ENCODE data around the gene NDUFA13.

The NDUFA13 gene

DNA sequence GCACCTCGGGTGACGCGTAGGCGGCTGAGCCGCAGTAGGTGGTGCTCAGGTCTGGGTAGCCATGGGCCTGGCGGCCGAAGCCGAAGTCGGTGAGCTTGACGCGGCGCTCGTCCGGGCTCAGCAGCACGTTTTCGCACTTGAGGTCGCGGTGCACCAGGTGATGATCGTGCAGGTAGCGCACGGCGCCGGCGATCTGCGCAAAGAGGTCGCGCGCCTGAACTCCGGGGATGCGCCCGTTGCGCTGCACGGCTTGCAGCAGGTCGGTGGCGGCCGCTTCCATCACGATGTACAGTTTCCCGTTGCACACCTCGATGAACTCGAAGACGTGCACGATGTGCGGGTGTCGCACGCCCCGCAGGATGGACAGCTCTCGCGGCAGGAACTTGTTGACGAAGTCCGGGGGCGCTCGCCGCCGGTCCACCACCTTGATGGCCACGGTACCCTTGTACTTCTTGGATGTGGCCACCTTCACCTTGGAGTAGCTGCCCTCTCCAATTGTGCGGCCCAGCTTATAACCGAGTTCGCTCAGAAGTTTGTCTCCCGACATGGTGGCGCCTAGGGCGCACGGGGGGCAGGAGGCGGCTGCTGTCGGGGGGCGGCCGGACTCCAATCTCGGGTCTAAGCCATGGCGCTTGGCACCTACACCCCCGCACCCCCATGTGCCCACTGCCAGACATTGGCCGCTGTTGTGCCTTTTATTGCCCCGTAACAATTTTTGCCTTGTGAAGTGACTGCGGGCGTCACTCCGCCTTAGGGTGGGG is 964 bp upstream of the NDUFA13 start, which contains the start of gene TSSK6:
TSS of gene TSSK6 (minus strand) at position 668 of the 761 bp plus-strand sequence. CDS start at position 547, 121 bp downstream.
- peak within 1 kb of the TSS; percentile 73 for H3K27ac ChIP-seq (ENCODE audit: low read depth, low read length, poor library complexity, severe bottlenecking)
- no peaks in the 10 kb centered on the region for H3K27me3 ChIP-seq (ENCODE audit: insufficient read depth, low read length)
- TF ChIP-seq, protein P1, sequence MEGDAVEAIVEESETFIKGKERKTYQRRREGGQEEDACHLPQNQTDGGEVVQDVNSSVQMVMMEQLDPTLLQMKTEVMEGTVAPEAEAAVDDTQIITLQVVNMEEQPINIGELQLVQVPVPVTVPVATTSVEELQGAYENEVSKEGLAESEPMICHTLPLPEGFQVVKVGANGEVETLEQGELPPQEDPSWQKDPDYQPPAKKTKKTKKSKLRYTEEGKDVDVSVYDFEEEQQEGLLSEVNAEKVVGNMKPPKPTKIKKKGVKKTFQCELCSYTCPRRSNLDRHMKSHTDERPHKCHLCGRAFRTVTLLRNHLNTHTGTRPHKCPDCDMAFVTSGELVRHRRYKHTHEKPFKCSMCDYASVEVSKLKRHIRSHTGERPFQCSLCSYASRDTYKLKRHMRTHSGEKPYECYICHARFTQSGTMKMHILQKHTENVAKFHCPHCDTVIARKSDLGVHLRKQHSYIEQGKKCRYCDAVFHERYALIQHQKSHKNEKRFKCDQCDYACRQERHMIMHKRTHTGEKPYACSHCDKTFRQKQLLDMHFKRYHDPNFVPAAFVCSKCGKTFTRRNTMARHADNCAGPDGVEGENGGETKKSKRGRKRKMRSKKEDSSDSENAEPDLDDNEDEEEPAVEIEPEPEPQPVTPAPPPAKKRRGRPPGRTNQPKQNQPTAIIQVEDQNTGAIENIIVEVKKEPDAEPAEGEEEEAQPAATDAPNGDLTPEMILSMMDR (IDR thresholded peaks at IDR 0.05; ENCODE audit: low read length), result no peak
- TF ChIP-seq EZH2 (IDR thresholded peaks at IDR 0.05; ENCODE audit: borderline replicate concordance, low read length), result no peak

GRCh38 chr19:19517235-19517619 is 1.2 kb downstream of the NDUFA13 start:
- H3K4me3 ChIP-seq (ENCODE audit: low read depth, low read length, poor library complexity, severe bottlenecking), result peak overlapping the region; percentile 95
- no peak overlapping the region for H2AFZ ChIP-seq (ENCODE audit: low read length)
- H3K79me2 ChIP-seq (ENCODE audit: insufficient read depth, low read length), result peaks cover 49% of the 10 kb centered on the region
- H3K9me2 ChIP-seq (ENCODE audit: low read depth, low read length), result no peaks in the 10 kb centered on the region
- H3K27ac ChIP-seq (ENCODE audit: low read depth, low read length, poor library complexity, severe bottlenecking), result peak overlapping the region; percentile 73
- peaks cover 25% of the 10 kb centered on the region for H3K36me3 ChIP-seq (ENCODE audit: insufficient read depth, low read length)
- H3K27me3 ChIP-seq (ENCODE audit: insufficient read depth, low read length), result no peaks in the 10 kb centered on the region
- H3K4me1 ChIP-seq (ENCODE audit: insufficient read depth, low read length, severe bottlenecking), result peaks cover 39% of the 10 kb centered on the region
- no peaks in the 10 kb centered on the region for H3F3A ChIP-seq (ENCODE audit: insufficient read depth, low read length)
- H3K9me3 ChIP-seq (ENCODE audit: low read length), result no peaks in the 10 kb centered on the region
- H3K4me2 ChIP-seq (ENCODE audit: low read length), result peak overlapping the region; percentile 87
- peak overlapping the region; percentile 94 for H3K9ac ChIP-seq (ENCODE audit: low read length)
- no peaks in the 10 kb centered on the region for H4K20me1 ChIP-seq (ENCODE audit: insufficient read depth, low read length)
- no peak for TF ChIP-seq EZH2 (IDR thresholded peaks at IDR 0.05; ENCODE audit: borderline replicate concordance, low read length)
- TF ChIP-seq, protein P1 (IDR thresholded peaks at IDR 0.05; ENCODE audit: low read length), result no peak

More for the DNA sequence above, 964 bp upstream of the NDUFA13 start, which contains the start of gene TSSK6:
- Histone ChIP-seq H4K20me1 (ENCODE audit: insufficient read depth, low read length) (no peaks in the 10 kb centered on the region), H2AFZ (ENCODE audit: low read length) (no peak within 1 kb of the TSS), H3K4me1 (ENCODE audit: insufficient read depth, low read length, severe bottlenecking) (peaks cover 34% of the 10 kb centered on the region), H3K4me2 (ENCODE audit: low read length) (peak within 1 kb of the TSS; percentile 87), H3K4me3 (ENCODE audit: low read depth, low read length, poor library complexity, severe bottlenecking) (peak within 1 kb of the TSS; percentile 95), H3K9me2 (ENCODE audit: low read depth, low read length) (no peaks in the 10 kb centered on the region), H3K9ac (ENCODE audit: low read length) (peak within 1 kb of the TSS; percentile 94), H3K36me3 (ENCODE audit: insufficient read depth, low read length) (peaks cover 15% of the 10 kb centered on the region), H3K9me3 (ENCODE audit: low read length) (no peaks in the 10 kb centered on the region), H3K79me2 (ENCODE audit: insufficient read depth, low read length) (peaks cover 32% of the 10 kb centered on the region), H3F3A (ENCODE audit: insufficient read depth, low read length) (no peaks in the 10 kb centered on the region)

- Histone ChIP-seq H3K9me3 (ENCODE audit: low read length) (no peaks in the 10 kb centered on the region), H3K9me2 (ENCODE audit: low read depth, low read length) (no peaks in the 10 kb centered on the region), H3K9ac (ENCODE audit: low read length) (no peak overlapping the region), H3K27me3 (ENCODE audit: insufficient read depth, low read length) (no peaks in the 10 kb centered on the region), H3K4me2 (ENCODE audit: low read length) (peak overlapping the region; percentile 9; the same call in 1 of the 2 replicates), H4K20me1 (ENCODE audit: insufficient read depth, low read length) (no peaks in the 10 kb centered on the region), H3F3A (ENCODE audit: insufficient read depth, low read length) (no peaks in the 10 kb centered on the region), H3K79me2 (ENCODE audit: insufficient read depth, low read length) (peaks cover 58% of the 10 kb centered on the region), H3K36me3 (ENCODE audit: insufficient read depth, low read length) (peaks cover 35% of the 10 kb centered on the region), H3K4me3 (ENCODE audit: low read depth, low read length, poor library complexity, severe bottlenecking) (no peak overlapping the region), H2AFZ (ENCODE audit: low read length) (no peak overlapping the region), H3K27ac (ENCODE audit: low read depth, low read length, poor library complexity, severe bottlenecking) (no peak overlapping the region), H3K4me1 (ENCODE audit: insufficient read depth, low read length, severe bottlenecking) (peaks cover 68% of the 10 kb centered on the region)
- TF ChIP-seq, protein P1 (IDR thresholded peaks at IDR 0.05; ENCODE audit: low read length), result no peak
- TF ChIP-seq EZH2 (IDR thresholded peaks at IDR 0.05; ENCODE audit: borderline replicate concordance, low read length), result no peak
Measured at GRCh38 chr19:19520989-19521388, 5.0 kb downstream of the NDUFA13 start.
